ENCODE measurements around the gene PATE4.
"Not testable (repeated sequence)": the region's sequence is repeated elsewhere in the genome, so short reads cannot be mapped to it uniquely, and the experiment has no call there.

DNA sequence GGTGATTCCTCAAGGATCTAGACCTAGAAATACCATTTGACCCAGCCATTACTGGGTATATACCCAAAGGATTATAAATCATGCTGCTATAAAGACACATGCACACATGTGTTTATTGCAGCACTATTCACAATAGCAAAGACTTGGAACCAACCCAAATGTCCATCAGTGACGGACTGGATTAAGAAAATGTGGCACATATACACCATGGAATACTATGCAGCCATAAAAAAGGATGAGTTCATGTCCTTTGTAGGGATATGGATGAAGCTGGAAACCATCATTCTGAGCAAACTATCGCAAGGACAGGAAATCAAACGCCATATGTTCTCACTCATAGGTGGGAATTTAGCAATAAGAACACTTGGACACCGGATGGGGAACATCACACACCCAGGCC, 32.2 kb downstream of the PATE4 start:
- TF ChIP-seq POLR2AphosphoS5, POLR2A (IDR thresholded peaks at IDR 0.05): not testable (repeated sequence)
- TF ChIP-seq, protein P1, sequence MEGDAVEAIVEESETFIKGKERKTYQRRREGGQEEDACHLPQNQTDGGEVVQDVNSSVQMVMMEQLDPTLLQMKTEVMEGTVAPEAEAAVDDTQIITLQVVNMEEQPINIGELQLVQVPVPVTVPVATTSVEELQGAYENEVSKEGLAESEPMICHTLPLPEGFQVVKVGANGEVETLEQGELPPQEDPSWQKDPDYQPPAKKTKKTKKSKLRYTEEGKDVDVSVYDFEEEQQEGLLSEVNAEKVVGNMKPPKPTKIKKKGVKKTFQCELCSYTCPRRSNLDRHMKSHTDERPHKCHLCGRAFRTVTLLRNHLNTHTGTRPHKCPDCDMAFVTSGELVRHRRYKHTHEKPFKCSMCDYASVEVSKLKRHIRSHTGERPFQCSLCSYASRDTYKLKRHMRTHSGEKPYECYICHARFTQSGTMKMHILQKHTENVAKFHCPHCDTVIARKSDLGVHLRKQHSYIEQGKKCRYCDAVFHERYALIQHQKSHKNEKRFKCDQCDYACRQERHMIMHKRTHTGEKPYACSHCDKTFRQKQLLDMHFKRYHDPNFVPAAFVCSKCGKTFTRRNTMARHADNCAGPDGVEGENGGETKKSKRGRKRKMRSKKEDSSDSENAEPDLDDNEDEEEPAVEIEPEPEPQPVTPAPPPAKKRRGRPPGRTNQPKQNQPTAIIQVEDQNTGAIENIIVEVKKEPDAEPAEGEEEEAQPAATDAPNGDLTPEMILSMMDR (IDR thresholded peaks at IDR 0.05): not testable (repeated sequence)

Data from prostate gland (tissue), 2 donors.